ENCODE results near the gene EHMT1. TPM values are rescaled to one million over a fixed set of nuclear protein-coding genes. Genes with fewer than 3 reads are reported as not detected.

EHMT1 gene
- total RNA-seq, 1 experiment from 2014 or later: 63.9 TPM

GRCh38 chr9:137860361-137860760 lies 241.6 kb downstream of the EHMT1 start:
- DNase-seq (ENCODE audit: low read depth, low spot score) (no peak), ATAC-seq (no peak)
- TF ChIP-seq TCF7L2 (IDR thresholded peaks at IDR 0.05; ENCODE audit: low read depth, low read length): no peak
- TF ChIP-seq REST (IDR thresholded peaks at IDR 0.05; ENCODE audit: insufficient read depth in 1 of 2, low read depth in 2 of 2, low read length in 1 of 2): no peak
- no peak for TF ChIP-seq CTCF (IDR thresholded peaks at IDR 0.05)
- ChIA-PET POLR2A (no interaction called here), CTCF (interaction anchor here (0.6 kb wide), 1 partner anchor 248 kb away, joined by 7 read pairs; no protein-coding TSS in a partner anchor)
- H3K36me3 ChIP-seq (ENCODE audit: control insufficient read depth, insufficient read depth, low read length): no peaks in the 10 kb centered on the region
- no peak overlapping the region for H3K4me3 ChIP-seq (ENCODE audit: low read depth in 2 of 2, low read length in 2 of 2)
- intact Hi-C loops (cut with micrococcal nuclease; ENCODE audit: unreplicated experiment) (no loop called here), in situ Hi-C loops (cut with HindIII; ENCODE audit: low pct_unique_long_range_greater_than_20kb, low sequenced_read_pairs) (no loop called here)
- no peak overlapping the region for H3K27ac ChIP-seq (ENCODE audit: low read length)
- H3K27me3 ChIP-seq (ENCODE audit: control insufficient read depth, insufficient read depth, low read length): no peaks in the 10 kb centered on the region
- no TSS peak for BruUV-seq (replicated peaks)
- no peaks in the 10 kb centered on the region for H3K9me3 ChIP-seq (ENCODE audit: control insufficient read depth, insufficient read depth, low read depth, low read length)
- no peaks in the 10 kb centered on the region for H3K4me1 ChIP-seq (ENCODE audit: control insufficient read depth, insufficient read depth, low read length)

- intact Hi-C loops (cut with micrococcal nuclease; ENCODE audit: unreplicated experiment) (no loop called here), in situ Hi-C loops (cut with HindIII; ENCODE audit: low pct_unique_long_range_greater_than_20kb, low sequenced_read_pairs) (no loop called here)
- Histone ChIP-seq H3K4me1 (ENCODE audit: control insufficient read depth, insufficient read depth, low read length) (no peaks in the 10 kb centered on the region), H3K4me3 (ENCODE audit: low read depth in 2 of 2, low read length in 2 of 2) (no peak overlapping the region), H3K36me3 (ENCODE audit: control insufficient read depth, insufficient read depth, low read length) (no peaks in the 10 kb centered on the region), H3K27me3 (ENCODE audit: control insufficient read depth, insufficient read depth, low read length) (no peaks in the 10 kb centered on the region), H3K9me3 (ENCODE audit: control insufficient read depth, insufficient read depth, low read depth, low read length) (no peaks in the 10 kb centered on the region), H3K27ac (ENCODE audit: low read length) (no peak overlapping the region)
- BruUV-seq (replicated peaks): no TSS peak
- ATAC-seq (peak; percentile 48; the same call in 1 of the 2 replicates), DNase-seq (ENCODE audit: low read depth, low spot score) (no peak)
- ChIA-PET CTCF (no interaction called here), POLR2A (no interaction called here)
- TF ChIP-seq CTCF (IDR thresholded peaks at IDR 0.05) (no peak), TCF7L2 (IDR thresholded peaks at IDR 0.05; ENCODE audit: low read depth, low read length) (no peak), POLR2AphosphoS5 (IDR thresholded peaks at IDR 0.05; ENCODE audit: low read depth, low read length) (no peak), REST (IDR thresholded peaks at IDR 0.05; ENCODE audit: insufficient read depth in 1 of 2, low read depth in 2 of 2, low read length in 1 of 2) (no peak), SIN3A (IDR thresholded peaks at IDR 0.05; ENCODE audit: borderline replicate concordance, insufficient read depth, low read depth, low read length) (no peak)
Measured at GRCh38 chr9:137865581-137866145, 246.9 kb downstream of the EHMT1 start.

All from Panc1 (cell line).